SK-N-DZ (cell line): ENCODE measurements around the gene POLR2J.
"Not testable (repeated sequence)": the region's sequence is repeated elsewhere in the genome, so short reads cannot be mapped to it uniquely, and the experiment has no call there.

ENCODE experiments used
- DNase-seq: peaks from one replicate; pipeline ENCODE4 v3.0.0-alpha.2; 2015; ENCODE audit warnings: low spot score

POLR2J gene

DNA sequence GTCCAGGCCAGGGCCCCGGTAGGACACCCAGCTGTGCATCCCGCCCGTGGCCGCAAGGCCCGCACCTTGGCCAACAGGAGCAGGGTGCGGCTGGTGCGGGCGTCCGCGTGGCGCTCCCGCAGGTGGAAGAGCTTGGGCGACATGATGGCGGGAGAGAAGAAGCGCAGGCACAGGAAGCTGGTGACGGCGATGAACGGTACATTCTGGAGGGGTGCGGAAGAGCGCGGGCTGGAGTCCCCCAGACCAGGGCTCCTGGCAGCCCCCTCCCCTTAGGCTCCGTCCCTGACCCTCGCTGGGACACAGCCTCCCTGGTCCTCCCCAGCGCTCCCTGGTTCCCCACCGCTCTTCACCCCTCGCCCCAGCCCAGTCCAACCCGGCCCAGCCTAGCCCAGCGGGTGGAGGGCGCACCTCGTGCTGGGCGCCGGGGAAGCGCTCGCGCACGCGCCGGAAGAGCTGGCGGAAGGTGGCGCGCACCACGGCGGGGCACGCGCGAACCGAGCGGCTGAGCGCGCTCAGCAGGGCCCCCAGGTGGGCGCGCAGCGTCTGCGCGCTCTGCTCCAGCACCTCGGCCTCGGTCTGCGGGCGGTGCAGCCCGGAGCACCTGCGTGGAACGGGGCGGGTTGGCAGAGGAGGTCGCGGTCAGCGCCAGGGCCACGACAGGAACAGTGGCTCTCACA is 15.9 kb upstream of the POLR2J start:
- not testable (repeated sequence) for DNase-seq

DNA sequence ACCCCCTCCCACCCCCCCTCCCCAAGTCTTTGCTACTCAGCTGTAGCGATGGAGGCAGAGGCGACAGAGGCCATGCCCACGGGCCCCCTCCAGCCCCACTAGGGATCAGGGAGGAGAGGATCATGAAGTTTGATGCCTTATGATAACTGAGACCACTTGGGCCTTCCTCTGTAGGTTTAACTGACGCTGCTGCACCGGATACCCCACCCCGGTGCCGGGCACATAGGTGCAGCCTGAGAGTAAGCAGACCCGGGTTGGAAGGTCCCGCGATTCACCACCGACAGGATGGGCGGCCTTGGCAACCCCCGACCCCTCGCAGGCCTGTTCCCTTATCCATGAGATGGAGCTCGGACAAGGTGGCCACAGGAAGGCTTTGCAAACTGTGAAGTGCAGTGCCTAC is 15.3 kb upstream of the POLR2J start:
- not testable (repeated sequence) for DNase-seq

DNA sequence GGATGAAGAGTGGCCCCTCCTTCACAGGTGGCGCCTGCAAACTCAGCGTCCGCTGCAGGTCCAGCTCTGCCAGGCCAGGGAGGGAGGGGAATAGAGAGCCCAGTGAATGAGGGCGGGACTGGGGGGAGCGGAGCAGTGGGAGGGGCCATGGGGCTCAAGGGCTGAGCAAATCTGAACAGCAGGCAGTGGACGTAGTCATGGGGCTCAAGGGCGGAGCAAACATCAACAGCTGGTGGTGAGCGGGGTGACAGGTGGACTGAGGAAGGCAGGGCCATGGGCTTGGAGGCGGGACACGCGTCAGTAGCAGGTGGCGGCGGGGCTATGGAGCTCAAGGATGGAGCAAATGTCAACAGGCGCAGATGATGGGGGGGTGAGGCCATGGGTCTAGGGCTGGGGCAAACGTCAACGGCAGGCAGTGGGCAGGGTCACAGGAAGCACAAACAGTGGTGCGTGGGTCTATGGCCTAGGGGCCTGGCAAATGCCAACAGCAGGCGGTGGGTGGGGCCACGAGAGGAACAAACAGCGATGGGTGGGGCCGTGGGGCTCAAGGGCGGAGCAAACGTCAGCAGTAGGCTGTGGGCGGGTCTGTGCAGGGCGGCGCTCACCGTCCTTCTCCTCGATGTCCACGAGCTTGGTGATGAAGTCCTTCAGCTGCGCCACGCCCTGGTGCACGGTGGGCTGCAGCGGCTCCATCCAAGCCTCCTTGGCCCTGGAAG is 14.7 kb upstream of the POLR2J start:
- not testable (repeated sequence) for DNase-seq

DNA sequence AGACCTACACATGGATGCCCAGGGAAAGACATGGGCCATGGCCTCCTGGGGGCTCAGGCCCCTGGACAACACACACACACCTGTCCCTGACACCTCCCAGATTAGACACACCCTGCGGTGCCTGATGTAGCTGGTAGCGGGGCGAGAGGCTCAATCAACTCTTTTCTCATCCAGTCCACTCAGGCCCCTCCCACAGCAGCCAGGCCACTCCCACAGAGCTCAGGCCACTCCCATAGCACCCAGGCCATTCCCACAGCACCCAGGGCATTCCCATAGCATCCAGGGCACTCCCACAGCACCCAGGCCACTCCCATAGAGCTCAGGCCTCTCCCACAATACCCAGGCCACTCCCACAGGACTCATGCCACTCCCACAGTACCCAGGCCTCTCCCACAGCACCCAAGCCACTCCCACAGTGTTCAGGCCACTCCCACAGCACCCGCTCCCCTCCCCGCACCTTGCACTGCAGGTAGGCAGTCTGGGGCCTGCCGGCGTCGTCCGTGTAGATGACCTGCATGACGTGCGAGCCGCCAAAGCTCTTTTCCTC is 11.9 kb upstream of the POLR2J start:
- DNase-seq = not testable (repeated sequence)

DNA sequence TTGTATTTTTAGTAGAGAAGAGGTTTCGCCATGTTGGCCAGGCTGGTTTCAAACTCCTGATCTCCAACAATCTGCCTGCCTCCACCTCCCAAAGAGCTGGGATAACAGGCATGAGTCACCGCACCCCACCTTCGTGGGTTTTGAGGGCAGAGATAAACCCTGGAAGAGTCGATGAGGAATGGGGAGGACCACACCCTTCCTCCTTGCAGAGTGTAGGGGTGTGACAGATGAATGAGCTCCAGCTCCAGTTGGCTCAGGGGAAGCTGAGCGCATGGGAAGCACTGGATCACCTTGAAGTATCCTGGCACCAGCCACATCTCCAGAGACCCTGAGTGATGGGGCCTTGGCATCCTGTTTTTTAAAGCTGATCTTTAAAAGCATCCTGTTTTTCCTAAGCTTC is 5.6 kb upstream of the POLR2J start:
- not testable (repeated sequence) for DNase-seq

DNA sequence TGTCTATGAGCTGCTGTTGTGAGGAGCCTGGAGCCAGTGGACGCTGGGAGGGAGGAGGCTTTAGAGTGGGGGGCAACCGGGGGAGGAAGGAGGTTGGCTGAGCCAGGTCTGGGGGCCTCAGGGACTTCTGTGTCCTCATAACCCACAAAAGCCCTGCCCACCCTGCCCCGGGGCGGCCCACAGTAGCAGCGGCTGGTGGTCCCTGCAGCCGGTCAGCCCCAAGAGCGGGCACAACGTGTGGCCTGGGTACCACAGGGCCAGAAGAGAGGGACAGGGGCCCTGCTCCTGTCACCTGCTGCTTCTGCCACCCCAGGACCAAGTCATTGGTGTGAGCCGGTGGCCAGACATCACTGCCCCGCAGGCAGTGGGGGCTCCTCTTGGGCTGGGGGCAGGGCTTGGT is 3.2 kb upstream of the POLR2J start:
- not testable (repeated sequence) for DNase-seq

DNA sequence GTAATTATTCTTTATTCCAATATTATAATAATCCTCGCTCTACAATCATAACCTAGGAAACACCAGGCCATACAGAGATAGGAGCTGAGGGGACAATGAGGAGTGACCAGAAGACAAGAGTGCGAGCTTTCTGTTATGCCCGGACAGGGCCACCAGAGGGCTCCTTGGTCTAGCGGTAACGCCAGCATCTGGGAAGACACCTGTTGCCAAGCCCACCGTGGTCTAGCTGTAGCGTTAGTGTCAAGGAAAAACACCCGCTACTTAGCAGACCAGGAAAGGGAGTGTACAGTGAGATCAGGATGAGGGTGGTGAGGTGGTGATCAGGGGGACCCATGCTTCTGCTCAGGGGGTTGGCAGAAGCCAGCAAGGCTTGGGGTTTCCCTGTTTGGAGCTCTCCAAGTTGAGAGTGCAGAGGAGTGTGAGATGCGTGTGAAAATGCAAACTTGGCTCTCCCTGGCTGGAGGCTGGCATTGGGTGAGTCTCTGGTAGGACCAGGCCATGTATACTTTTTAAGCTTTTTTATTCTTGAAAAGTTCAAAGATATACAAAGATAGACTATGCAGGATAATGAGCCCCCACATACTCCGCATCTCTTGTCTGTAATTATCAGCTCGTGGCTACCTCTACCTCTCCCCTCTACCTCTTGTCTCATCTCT is 1.4 kb upstream of the POLR2J start:
- DNase-seq = not testable (repeated sequence)

DNA sequence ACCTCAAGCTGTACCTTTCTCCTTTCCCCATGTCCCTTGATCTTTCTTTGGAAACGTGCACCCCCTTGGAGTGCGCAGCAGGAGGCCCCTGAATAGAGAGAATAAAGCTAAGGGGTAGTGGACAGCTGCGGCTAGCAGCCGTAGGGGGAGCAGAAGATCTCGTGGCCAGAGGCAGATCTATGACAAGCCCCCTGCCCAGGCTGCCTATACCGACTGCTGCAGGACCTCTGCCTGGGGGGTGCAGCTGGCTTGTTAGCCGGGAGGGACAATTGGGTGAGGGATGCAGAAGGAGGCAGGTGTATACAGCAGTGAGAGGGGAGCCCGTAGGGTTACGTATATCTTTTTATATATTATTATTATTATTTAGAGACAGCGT is 475 bp upstream of the POLR2J start:
- not testable (repeated sequence) for DNase-seq

DNA sequence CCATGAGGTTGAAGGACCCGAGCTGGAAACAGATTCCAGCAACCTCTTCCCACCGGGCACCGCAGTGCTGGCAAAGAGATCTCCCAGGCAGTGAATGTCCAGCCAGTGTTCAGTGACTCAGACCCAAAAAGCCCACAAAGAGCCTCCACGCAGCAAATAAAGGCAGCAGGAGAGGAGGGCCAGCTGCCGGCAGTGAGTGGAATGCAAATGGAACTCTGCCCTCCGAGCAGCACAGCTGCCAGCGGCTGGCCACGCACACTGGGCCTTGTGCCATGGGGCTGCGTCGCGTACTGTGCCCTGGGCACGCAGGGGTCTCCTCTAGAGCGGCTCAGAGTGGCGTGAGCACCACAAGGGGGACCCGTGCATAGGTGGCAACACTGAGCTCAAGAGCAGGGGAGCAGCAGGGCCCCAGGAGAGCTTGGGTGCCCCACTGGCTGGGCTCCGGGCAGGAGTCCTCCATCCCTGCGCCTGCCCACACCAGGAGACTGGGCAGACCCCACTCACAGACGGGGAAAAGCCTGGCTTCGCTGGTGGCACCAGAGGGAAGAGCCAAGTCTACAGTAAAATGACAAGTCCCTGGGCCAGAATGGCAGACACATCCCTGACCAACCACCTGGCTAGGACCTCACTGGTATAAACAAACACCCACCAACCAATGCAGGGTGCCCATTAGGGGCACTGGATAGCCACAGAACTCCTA is 3.8 kb downstream of the POLR2J start:
- not testable (repeated sequence) for DNase-seq

DNA sequence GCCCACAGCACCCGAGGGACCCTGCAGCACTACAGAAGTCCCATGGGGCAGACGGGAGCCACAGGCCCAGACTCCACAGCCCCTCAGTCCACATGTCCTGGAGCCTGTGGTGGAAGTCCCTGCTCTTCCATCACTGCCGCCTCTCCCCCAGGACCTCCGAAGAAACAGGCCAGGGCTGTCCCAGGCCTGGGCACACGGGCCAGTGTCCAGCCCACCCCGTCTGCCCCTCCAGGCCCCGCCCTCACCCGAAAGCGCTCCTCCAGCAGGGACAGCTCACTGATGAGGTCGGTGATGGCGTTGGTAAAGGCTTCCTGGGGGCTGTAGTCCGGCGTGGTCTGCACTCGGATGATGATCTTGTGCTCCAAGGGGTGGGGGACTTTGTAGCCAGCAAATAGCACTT is 4.6 kb downstream of the POLR2J start:
- DNase-seq = not testable (repeated sequence)

DNA sequence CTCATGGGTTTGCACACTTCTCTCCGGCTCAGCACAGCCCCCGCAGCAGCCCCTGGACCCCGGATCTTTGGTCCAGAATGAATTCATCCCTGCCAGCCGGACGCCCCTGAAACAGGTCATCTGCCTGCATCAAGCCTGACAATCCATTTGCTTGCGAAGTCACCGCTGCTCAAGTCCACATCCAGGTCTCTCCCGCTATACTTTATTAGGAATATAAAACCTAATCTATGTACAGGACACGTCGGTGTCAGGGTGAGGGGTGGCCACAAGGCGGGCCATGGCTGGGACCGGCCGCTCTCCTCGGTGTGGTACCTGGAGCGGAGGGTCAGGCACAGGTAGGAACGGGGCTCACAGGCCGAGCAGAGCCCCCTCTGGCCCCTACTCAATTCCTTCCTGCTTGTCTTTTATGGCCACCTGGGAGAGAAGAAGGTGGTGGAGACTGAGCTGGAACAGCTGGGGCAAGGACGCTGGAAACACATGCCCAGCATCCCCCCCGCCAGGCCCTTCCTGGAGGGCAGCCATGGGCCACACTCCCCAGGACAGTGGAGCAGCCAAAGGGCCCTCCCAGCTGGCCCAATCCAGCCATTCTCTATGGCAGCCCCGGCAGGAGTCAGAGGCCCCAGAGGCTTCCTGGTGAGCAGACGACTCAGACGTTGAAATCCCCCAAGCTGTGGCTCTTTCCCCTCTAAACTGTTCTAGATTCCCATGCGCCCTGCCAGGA is 5.3 kb downstream of the POLR2J start:
- DNase-seq = no peak

DNA sequence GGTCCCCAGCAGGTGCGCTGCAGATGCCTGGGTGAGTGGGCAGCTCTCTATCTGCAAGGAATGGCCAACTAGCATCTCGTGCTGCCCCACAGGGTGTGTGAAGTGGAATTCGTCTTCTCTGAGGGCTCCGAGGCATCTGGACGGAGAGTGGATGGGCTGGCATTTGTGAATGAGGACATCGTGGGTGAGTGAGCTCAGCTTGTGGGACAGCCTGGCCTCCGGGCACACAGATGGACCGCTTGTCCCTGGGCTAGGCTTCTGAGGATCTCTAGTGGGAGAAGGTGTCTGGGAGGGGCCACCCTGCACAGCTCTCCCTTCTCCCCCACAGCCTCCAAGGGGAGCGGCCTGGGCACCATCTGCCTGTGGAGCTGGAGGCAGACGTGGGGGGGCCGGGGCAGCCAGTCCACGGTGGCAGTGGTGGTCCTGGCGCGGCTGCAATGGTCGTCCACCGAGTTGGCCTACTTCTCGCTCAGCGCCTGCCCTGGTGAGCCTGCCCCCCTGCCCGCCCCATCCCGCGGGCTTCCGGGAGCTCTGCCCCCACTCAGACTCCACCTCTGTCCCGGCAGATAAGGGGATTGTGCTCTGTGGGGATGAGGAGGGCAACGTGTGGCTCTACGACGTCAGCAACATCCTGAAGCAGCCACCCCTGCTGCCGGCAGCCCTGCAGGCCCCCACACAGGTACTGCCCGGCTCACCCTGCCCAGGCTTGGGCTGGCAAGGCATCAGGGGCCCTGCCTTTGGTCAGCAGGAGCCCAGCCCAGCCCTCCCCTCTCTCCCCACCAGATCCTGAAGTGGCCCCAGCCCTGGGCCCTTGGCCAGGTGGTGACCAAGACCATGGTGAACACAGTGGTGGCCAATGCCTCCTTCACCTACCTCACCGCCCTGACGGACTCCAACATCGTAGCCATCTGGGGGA is 6.3 kb downstream of the POLR2J start:
- DNase-seq = no peak

DNA sequence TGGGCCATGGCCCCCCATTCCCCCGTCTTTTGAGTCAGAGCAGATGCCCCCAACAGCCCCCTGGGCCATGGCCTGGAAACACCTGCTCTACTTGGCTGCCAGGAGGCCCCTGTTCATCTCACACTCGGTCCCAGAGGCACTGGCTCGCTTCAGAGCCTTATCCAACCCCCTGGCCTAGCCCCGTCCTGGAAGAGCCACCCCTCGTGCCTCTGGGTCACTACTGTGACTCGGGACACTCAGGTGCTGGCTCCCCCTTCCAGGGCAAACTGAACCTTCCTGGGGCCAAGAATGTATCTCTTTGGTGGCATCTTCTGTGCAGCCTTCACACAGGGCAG is 7.0 kb downstream of the POLR2J start:
- DNase-seq = no peak

DNA sequence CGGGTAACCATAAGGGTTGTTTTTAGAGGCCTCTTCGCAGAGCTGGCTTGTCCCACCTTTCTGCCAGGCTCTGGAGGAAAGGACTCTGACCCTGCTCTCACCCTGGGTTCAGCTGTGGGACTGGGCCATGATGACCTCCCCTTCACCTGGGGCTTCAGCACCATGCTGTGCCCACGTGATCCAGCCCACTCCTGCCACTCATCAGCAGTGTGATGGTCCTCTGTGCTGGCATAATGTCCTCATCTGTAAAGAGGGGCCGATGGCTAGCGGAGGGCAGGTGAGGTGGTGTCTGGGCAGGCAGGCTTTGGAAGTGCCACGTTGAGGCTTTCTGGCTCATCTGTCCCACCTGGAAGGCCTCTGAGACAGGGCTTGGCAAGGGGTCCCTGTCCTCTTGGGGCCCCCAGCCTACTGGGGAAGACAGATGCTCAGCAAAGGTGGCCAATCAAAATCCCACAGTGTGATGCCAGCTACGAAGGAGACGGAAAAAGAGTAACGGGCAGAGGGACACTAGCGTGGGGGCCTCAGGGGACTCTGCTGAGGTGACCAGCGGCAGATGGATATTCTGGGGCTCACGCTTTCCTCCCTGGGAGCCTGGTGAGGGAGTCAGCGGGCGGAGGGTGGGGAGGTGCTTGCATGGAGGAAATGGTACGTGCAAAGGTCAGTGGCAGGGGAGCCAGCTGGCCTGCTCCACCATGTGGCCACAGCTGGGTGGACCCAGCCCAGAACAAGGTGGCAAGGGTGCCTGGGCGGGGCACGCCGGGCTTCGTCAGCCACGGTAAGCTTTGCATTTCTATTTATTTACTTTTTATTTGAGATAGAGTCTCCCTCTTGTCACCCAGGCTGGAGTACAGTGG is 8.5 kb downstream of the POLR2J start:
- DNase-seq = no peak

DNA sequence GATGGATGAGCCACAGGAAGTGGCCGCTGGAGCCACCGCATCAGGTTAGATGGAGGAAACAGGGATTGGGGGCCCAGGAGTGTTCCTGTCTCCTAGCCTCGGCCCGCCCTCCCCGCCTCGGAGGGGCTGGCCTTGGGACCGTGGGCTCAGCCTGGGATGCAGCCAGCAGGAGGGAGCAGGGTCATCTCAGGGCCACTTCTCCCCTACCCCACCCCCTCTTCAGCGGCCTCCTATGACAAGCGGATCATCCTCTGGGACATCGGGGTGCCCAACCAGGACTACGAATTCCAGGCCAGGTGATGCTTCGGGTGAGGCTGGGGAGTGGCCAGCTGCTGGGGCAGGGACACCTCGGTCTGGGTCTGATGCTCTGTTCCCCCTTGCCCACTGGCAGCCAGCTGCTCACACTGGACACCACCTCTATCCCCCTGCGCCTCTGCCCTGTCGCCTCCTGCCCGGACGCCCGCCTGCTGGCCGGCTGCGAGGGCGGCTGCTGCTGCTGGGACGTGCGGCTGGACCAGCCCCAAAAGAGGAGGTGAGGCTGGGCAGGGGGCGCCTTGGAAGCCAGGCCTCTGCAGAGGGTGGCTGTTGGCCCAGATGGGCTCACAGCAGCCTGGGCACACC is 9.3 kb downstream of the POLR2J start:
- no peak for DNase-seq

DNA sequence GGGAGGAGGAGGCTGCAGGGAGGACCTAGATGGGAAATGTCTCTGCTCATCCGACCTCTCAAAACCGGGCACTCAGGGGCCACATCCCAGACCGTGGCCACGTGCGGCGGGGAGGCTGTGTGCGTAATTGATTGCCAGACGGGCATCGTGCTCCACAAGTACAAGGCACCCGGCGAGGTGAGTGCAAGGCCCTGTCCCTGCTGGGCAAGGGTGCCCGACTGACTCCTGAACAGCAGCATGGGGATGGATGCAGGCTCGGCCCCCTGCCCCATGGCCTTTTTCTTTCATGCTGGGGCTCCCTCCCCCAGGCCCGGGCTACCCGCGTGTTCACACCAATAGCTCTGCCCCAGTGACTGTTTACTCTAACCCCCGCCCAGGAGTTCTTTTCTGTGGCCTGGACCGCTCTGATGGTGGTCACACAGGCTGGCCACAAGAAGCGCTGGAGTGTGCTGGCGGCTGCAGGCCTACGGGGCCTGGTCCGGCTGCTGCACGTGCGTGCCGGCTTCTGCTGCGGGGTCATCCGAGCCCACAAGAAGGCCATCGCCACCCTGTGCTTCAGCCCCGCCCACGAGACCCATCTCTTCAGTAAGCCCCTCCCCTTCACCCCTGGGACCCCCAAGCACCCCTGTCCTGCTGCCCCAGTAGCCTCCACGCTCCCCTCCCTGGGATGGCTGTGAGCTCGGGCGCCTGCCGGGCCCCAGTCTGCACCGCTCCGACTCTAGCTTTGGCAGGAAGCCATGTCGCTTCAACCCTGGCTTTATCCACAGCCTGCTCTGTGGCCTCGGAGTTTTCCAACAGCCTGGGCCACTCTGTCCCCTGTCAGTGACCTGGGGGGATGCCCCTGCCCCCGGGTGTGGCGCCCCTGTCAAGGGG is 10.0 kb downstream of the POLR2J start:
- DNase-seq = no peak

DNA sequence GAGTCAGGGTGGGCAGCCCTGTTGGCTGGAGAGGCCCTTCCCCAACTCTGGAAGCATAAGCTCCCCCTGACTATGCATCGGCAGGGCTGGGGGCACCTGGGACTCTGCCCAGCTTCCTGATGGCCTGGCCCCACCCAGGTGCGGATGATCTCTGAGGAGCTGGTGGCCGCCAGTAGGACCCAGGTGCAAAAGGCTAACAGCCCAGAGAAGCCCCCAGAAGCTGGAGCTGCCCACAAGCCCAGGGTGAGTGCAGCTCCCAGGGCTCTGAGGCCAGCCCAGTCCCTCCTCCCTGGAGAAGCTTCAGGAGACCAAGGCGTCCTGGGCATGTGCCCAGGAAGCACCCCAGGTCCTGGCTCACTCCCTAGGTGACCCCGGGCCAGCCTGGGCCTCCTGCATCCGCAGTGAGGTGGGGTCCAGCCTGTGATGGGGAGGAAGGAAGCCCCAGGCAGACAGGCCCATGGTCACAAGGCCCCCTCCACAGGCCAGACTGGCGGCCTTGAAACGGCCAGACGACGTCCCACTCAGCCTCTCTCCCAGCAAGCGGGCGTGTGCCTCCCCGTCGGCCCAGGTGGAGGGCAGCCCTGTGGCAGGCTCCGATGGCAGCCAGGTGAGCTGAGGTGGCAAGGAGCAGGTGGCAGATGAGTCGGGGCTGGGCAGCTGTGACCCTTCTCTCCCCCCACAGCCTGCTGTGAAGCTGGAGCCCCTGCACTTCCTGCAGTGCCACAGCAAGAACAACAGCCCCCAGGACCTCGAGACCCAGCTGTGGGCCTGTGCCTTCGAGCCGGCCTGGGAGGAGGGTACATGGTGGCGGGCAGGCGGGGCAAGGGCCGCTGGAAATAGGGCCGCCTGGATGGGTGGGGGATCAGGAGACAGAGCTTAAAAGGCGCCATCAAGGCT is 10.9 kb downstream of the POLR2J start:
- DNase-seq = no peak
